Stomach (tissue), 9 donors: ENCODE results near the gene CRTC1. TPM values are rescaled to one million over a fixed set of nuclear protein-coding genes. Genes with fewer than 3 reads are reported as not detected.

Experiments
- DNase-seq, 2 donors: peaks; one replicate each; pipeline versions ENCODE4 v3.0.0 to v3.0.0-alpha.2; 2013 to 2019
- H3K27ac ChIP-seq, 5 donors: fragments of 200-600 bp in 4 of 5; sonication (generic) in 4 of 5; one replicate each; pipeline ENCODE4 v1.5.1; 2013 to 2019; ENCODE audit warnings: mild to moderate bottlenecking in 1 of 5, moderate library complexity in 1 of 5
- H3K27me3 ChIP-seq, 3 donors: fragments of 200-600 bp; sonication (generic); one replicate each; pipeline ENCODE4 v1.5.1; 2017 to 2019; ENCODE audit warnings: mixed run types in 1 of 3
- H3K36me3 ChIP-seq, 4 donors: fragments of 200-600 bp; sonication (generic); 1 replicate in 3 of 4; 2 replicates in 1 of 4; pipeline ENCODE4 v1.5.1; 2016 to 2019
- H3K4me1 ChIP-seq, 4 donors: fragments of 200-600 bp; sonication (generic); one replicate each; pipeline ENCODE4 v1.5.1; 2016 to 2019
- H3K4me3 ChIP-seq, 4 donors: fragments of 200-600 bp; sonication (generic) in 3 of 4; one replicate each; pipeline ENCODE4 v1.5.1; 2016 to 2019; ENCODE audit warnings: mild to moderate bottlenecking in 1 of 4
- H3K9me3 ChIP-seq, 4 donors: fragments of 200-600 bp; sonication (generic); one replicate each; pipeline ENCODE4 v1.5.1; 2016 to 2019
- CTCF ChIP-seq, 7 experiments: fragments of 450-650 bp in 4 of 7; fragments of 200-600 bp in 3 of 7; sonication (generic) in 3 of 7; IDR thresholded peaks; one replicate each; pipeline ENCODE4 v1.5.1; 2016 to 2019; ENCODE audit warnings: antibody characterized with exemption in 7 of 7, control low read depth in 2 of 7, mild to moderate bottlenecking in 1 of 7
- EP300 ChIP-seq: sonication (generic); formaldehyde crosslinking; IDR thresholded peaks from one replicate; pipeline ENCODE4 v1.6.1; 2017; ENCODE audit warnings: antibody characterized with exemption
- POLR2A ChIP-seq, 4 donors: fragments of 450-650 bp; IDR thresholded peaks; one replicate each; pipeline ENCODE4 v1.6.1; 2016; ENCODE audit warnings: antibody characterized with exemption in 4 of 4, control low read depth in 2 of 4, mild to moderate bottlenecking in 1 of 4, moderate library complexity in 1 of 4
- POLR2AphosphoS5 ChIP-seq, 3 donors: sonication (generic); formaldehyde crosslinking; IDR thresholded peaks; one replicate each; pipeline ENCODE4 v1.6.1; 2016; ENCODE audit warnings: antibody characterized with exemption in 3 of 3
- WGBS, 5 donors: extraction: QIAGEN DNeasy Blood & Tissue Kit in 3 of 5; methylation state at CpG; one replicate each; pipeline versions ENCODE4 v1.1.5 to v1.1.7; 2013 to 2018; 5-methylcytosine and 5-hydroxymethylcytosine counted together
- intact Hi-C: fragments of 100-400 bp; cut with DNase I; formaldehyde crosslinking; loops from one replicate; pipeline ENCODE4 v1.15.1; 2023; ENCODE audit warnings: low total_unique reads
- polyA plus RNA-seq, 3 donors: library from polyadenylated mRNA; stranded (reverse); fragments of 200-250 nt; gene quantifications; one replicate each; pipeline ENCODE4 v1.2.3, GENCODE V29; 2013
- total RNA-seq, 5 donors: library from RNA; depleted of rRNA; stranded (reverse); fragments of >200 nt; gene quantifications; one replicate each; pipeline versions ENCODE4 v1.1.0 to v1.2.3, GENCODE V29; 2014 to 2016
- donor health status: healthy with polysubstance abuse.
- donor health status: Bipolar disorder and iron deficiency.
- donor health status: healthy.

Gene CRTC1
- total and polyA plus RNA-seq, 8 donors: 4.2 to 28.0 (median 4.6) TPM; not detected in 1

DNA sequence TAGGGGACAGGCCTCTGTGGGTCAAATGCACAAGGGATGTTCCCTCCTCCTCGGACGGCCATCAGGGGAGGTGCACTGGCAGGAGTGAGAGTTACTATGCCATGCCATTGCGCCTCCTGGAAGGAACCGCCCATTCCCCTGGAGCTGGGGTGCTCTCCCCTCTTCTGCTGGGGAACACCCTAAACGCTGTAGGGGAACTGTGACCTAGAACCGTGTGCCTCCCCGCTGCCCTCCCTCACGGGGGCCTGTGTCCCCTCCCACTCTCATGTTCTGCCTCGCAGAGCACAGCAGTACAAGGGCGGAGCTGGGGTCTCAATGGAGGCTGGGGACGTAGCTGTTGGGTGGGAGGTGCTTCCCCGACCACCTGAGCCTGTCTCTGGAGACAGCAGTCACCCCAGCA lies 17.2 kb upstream of the CRTC1 start:
- Histone ChIP-seq H3K27ac (peak overlapping the region in 3 of 5 donors; percentile 44 to 82 (median 49)), H3K4me3 (no peak overlapping the region), H3K4me1 (peaks cover 0 to 59% (median 15%) of the 10 kb centered on the region in 4 donors), H3K27me3 (no peaks in the 10 kb centered on the region), H3K36me3 (peaks cover 21 to 73% (median 70%) of the 10 kb centered on the region in 4 donors), H3K9me3 (no peaks in the 10 kb centered on the region)
- no peak for DNase-seq
- 41 to 88% (median 79%) methylated on average over 4 to 12 of the region's 12 CpGs for WGBS, 5 donors
- TF ChIP-seq CTCF (IDR thresholded peaks at IDR 0.05) (no peak), POLR2AphosphoS5 (IDR thresholded peaks at IDR 0.05) (no peak), POLR2A (IDR thresholded peaks at IDR 0.05) (no peak), EP300 (no peak)
- intact Hi-C loops: no loop called here

DNA sequence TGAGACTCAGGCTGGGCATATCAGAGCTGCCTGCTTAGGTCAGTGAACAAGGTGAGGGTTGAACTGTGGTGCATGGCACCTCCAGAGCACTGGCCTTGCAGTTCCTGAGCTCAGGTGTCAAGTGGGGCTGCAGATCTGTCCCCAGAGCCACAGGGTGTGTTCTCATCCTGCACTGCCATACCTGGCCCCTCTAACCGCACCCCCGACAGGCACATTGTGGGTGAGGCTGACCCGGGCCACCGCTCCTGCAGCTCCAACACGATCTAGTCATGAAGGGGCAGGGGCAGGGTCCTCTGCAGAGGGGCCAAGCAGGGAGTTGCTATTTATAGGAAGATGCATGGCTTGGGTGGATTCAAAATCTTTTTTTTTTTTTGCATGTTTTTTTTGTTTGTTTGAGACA lies 16.7 kb upstream of the CRTC1 start:
- intact Hi-C loops: no loop called here
- H3K27me3 ChIP-seq: no peaks in the 10 kb centered on the region
- TF ChIP-seq EP300 (no peak), POLR2AphosphoS5 (IDR thresholded peaks at IDR 0.05) (no peak), CTCF (IDR thresholded peaks at IDR 0.05) (no peak), POLR2A (IDR thresholded peaks at IDR 0.05) (no peak)
- peak overlapping the region in 2 of 5 donors; percentile 49 to 82 for H3K27ac ChIP-seq
- DNase-seq: no peak
- no peak overlapping the region for H3K4me3 ChIP-seq
- WGBS, 5 donors: 71 to 92% (median 88%) methylated on average over 3 to 5 of the region's 5 CpGs
- no peaks in the 10 kb centered on the region for H3K9me3 ChIP-seq
- H3K4me1 ChIP-seq: peaks cover 0 to 63% (median 19%) of the 10 kb centered on the region in 4 donors
- H3K36me3 ChIP-seq: peaks cover 21 to 73% (median 70%) of the 10 kb centered on the region in 4 donors

GRCh38 chr19:18667531-18668251 lies 15.8 kb upstream of the CRTC1 start:
- intact Hi-C loops: no loop called here
- WGBS, 5 donors: 96 to 97% (median 96%) methylated on average over 43 to 55 of the region's 55 CpGs
- no peak for TF ChIP-seq POLR2A (IDR thresholded peaks at IDR 0.05)
- TF ChIP-seq EP300: no peak
- Histone ChIP-seq H3K36me3 (peaks cover 21 to 73% (median 70%) of the 10 kb centered on the region in 4 donors), H3K4me1 (peaks cover 9 to 67% (median 27%) of the 10 kb centered on the region in 4 donors), H3K4me3 (no peak overlapping the region), H3K9me3 (no peaks in the 10 kb centered on the region), H3K27ac (no peak overlapping the region), H3K27me3 (no peaks in the 10 kb centered on the region)
- no peak for DNase-seq

DNA sequence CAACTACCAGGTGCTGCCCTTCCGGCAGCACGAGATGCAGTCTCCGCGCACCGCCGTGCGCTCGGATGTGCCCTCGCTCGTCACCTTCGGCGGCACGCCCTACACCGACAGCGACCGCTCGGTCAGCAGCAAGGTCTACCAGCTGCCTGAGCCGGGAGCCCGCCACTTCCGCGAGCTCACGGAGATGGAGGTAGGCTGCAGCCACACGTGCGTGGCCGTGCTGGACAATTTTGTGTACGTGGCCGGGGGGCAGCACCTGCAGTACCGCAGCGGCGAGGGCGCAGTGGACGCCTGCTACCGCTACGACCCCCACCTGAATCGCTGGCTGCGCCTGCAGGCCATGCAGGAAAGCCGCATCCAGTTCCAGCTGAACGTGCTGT lies 15.2 kb upstream of the CRTC1 start:
- Histone ChIP-seq H3K9me3 (no peaks in the 10 kb centered on the region), H3K27me3 (no peaks in the 10 kb centered on the region), H3K27ac (no peak overlapping the region), H3K36me3 (peaks cover 21 to 73% (median 70%) of the 10 kb centered on the region in 4 donors), H3K4me3 (no peak overlapping the region), H3K4me1 (peaks cover 10 to 67% (median 29%) of the 10 kb centered on the region in 4 donors)
- intact Hi-C loops: no loop called here
- WGBS, 5 donors: 95 to 98% (median 97%) methylated on average over 26 to 38 of the region's 38 CpGs
- no peak for DNase-seq
- no peak for TF ChIP-seq POLR2AphosphoS5 (IDR thresholded peaks at IDR 0.05)
- TF ChIP-seq POLR2A (IDR thresholded peaks at IDR 0.05): no peak
- no peak for TF ChIP-seq CTCF (IDR thresholded peaks at IDR 0.05)
- no peak for TF ChIP-seq EP300
